Measurements from ENCODE around the gene MTX1.

DNA sequence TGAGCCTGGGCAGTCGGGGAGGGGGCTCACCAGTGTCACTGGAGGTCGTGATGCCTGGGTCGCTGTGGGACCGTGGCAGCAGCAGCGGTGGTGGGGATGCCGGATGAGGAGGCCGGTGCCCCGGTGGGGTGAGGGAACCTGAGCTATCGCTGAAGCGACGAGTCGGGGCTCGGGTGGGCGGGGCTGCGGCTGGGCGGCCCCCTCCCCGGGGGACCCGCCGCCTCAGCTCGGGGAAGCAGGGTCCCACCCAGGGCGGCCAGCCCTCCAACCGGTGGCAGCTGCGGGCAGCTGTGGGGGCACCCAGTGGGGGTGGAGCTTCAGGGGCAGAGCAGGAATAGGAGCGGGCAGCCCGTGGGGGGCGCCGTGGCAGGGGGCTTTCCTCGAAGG lies 41.7 kb downstream of the MTX1 start:
- TF ChIP-seq POLR2AphosphoS2 (conservative IDR thresholded peaks at IDR 0.05; ENCODE audit: low read length) = no peak
- TF ChIP-seq MAX (IDR thresholded peaks at IDR 0.05) = no peak
- TF ChIP-seq PBX3 (IDR thresholded peaks at IDR 0.05) = no peak
- TF ChIP-seq MAZ (IDR thresholded peaks at IDR 0.05; ENCODE audit: borderline replicate concordance, low read depth, low read length) = no peak
- TF ChIP-seq, protein P1, sequence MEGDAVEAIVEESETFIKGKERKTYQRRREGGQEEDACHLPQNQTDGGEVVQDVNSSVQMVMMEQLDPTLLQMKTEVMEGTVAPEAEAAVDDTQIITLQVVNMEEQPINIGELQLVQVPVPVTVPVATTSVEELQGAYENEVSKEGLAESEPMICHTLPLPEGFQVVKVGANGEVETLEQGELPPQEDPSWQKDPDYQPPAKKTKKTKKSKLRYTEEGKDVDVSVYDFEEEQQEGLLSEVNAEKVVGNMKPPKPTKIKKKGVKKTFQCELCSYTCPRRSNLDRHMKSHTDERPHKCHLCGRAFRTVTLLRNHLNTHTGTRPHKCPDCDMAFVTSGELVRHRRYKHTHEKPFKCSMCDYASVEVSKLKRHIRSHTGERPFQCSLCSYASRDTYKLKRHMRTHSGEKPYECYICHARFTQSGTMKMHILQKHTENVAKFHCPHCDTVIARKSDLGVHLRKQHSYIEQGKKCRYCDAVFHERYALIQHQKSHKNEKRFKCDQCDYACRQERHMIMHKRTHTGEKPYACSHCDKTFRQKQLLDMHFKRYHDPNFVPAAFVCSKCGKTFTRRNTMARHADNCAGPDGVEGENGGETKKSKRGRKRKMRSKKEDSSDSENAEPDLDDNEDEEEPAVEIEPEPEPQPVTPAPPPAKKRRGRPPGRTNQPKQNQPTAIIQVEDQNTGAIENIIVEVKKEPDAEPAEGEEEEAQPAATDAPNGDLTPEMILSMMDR (IDR thresholded peaks at IDR 0.05) = no peak
- TF ChIP-seq, protein P2, sequence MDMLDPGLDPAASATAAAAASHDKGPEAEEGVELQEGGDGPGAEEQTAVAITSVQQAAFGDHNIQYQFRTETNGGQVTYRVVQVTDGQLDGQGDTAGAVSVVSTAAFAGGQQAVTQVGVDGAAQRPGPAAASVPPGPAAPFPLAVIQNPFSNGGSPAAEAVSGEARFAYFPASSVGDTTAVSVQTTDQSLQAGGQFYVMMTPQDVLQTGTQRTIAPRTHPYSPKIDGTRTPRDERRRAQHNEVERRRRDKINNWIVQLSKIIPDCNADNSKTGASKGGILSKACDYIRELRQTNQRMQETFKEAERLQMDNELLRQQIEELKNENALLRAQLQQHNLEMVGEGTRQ (IDR thresholded peaks at IDR 0.05) = no peak
- TF ChIP-seq FOSB (CRISPR knock-in tag; IDR thresholded peaks at IDR 0.05) = no peak
- no peak for TF ChIP-seq POLR2A (IDR thresholded peaks at IDR 0.05; ENCODE audit: low read length)
- TF ChIP-seq ZSCAN20 (CRISPR knock-in tag; IDR thresholded peaks at IDR 0.05) = no peak
- TF ChIP-seq BCL3 (IDR thresholded peaks at IDR 0.05) = no peak
- TF ChIP-seq CBX8 (IDR thresholded peaks at IDR 0.05) = no peak
- TF ChIP-seq REST (IDR thresholded peaks at IDR 0.05) = no peak
